HepG2 (cell line): ENCODE measurements around the gene VIT. TPM values are rescaled to one million over a fixed set of nuclear protein-coding genes. Genes with fewer than 3 reads are reported as not detected.
A peak's percentile ranks its signal among the peaks of the same experiment; 100 is the strongest.

Source experiments
- ATAC-seq: fragments of 200-7000 bp; cut with Tn5 transposase; 3 replicates; pipeline ENCODE4 v1.9.1; 2020; ENCODE audit warnings: mild to moderate bottlenecking, moderate library complexity
- BruUV-seq: library from RNA; stranded (reverse); fragments of 400-500 nt; replicated peaks from 2 replicates; lab custom pipeline; 2021; lab: Mats Ljungman, UMichigan
- CTCF ChIA-PET: fragments of 300-600 bp; formaldehyde crosslinking; extraction: SDS; loops from one replicate; lab custom pipeline; 2021; ENCODE audit warnings: low total read pairs, inconsistent platforms, low intra/inter-chr PET ratio; lab: Yijun Ruan, JAX
- POLR2A ChIA-PET: fragments of 350-600 bp; sonication (Branson Sonifier 250); formaldehyde crosslinking; loops from one replicate; lab custom pipeline; 2020; ENCODE audit warnings: antibody characterized with exemption, inconsistent platforms; lab: Yijun Ruan, JAX
- DNase-seq: peaks from one replicate; pipeline ENCODE4 v3.0.0-alpha.2; 2015; ENCODE audit warnings: low spot score
- FAIRE-seq: peaks from 3 replicates; lab custom pipeline; 2011; peaks lifted over from hg19 to GRCh38; lab: Jason Lieb, UNC
- H2AFZ ChIP-seq: one replicate; pipeline ENCODE4 v1.6.1; 2011; ENCODE audit warnings: low read length, inconsistent platforms
- H3K27ac ChIP-seq: fragments of 300-600 bp; 3 replicates; pipeline ENCODE4 v1.8.0; 2011; ENCODE audit warnings: mixed run types, mild to moderate bottlenecking, mixed read lengths, low read length, inconsistent platforms; ENCODE audit not compliant: insufficient read depth; ENCODE audit errors: extremely low read length
- H3K27me3 ChIP-seq, 2 experiments: fragments of 200-600 bp in 1 of 2; 2 replicates in 1 of 2; 3 replicates in 1 of 2; pipeline versions ENCODE4 v1.6.0 to v1.8.0; 2011; ENCODE audit warnings: low read length in 2 of 2, mild to moderate bottlenecking in 2 of 2, moderate library complexity in 2 of 2, inconsistent platforms in 1 of 2; ENCODE audit not compliant: insufficient read depth in 2 of 2, control insufficient read depth in 1 of 2
- H3K36me3 ChIP-seq, 2 experiments: fragments of 200-600 bp in 1 of 2; replicated peaks in 1 of 2; 2 replicates in 1 of 2; 3 replicates in 1 of 2; pipeline versions ENCODE4 v1.5.1 to v1.8.0; 2011; ENCODE audit warnings: low read length in 2 of 2, inconsistent platforms in 1 of 2; ENCODE audit not compliant: insufficient read depth in 2 of 2, control insufficient read depth in 1 of 2
- H3K4me1 ChIP-seq: 2 replicates; pipeline ENCODE4 v1.5.1; 2012; ENCODE audit warnings: low read length, inconsistent platforms; ENCODE audit not compliant: insufficient read depth
- H3K4me2 ChIP-seq: 2 replicates; pipeline ENCODE4 v1.6.0; 2011; ENCODE audit warnings: low read depth, low read length, inconsistent platforms
- H3K4me3 ChIP-seq, 3 experiments: fragments of 200-600 bp in 1 of 3; sonication (generic), shearing (Covaris generic) in 1 of 3; replicated peaks in 1 of 3; 2 replicates each; pipeline ENCODE4 v1.5.1; 2011 to 2016; ENCODE audit warnings: low read length in 3 of 3, inconsistent platforms in 2 of 3, low read depth in 2 of 3, mild to moderate bottlenecking in 2 of 3, control low read depth in 1 of 3, mixed read lengths in 1 of 3; ENCODE audit not compliant: insufficient read depth in 1 of 3
- H3K79me2 ChIP-seq: one replicate; pipeline ENCODE4 v1.6.1; 2011; ENCODE audit warnings: low read length, inconsistent platforms; ENCODE audit not compliant: insufficient read depth
- H3K9ac ChIP-seq: 2 replicates; pipeline ENCODE4 v1.6.0; 2011; ENCODE audit warnings: mild to moderate bottlenecking, low read depth, low read length, inconsistent platforms; ENCODE audit not compliant: insufficient read depth
- H3K9me3 ChIP-seq: 2 replicates; pipeline ENCODE4 v1.5.1; 2012; ENCODE audit warnings: mild to moderate bottlenecking, low read length
- H4K20me1 ChIP-seq: 2 replicates; pipeline ENCODE4 v1.6.0; 2011; ENCODE audit warnings: inconsistent platforms, mild to moderate bottlenecking, low read length, moderate library complexity; ENCODE audit not compliant: insufficient read depth
- ATF7 ChIP-seq, 2 experiments: fragments of 450-650 bp in 1 of 2; sonication (generic) in 1 of 2; formaldehyde crosslinking in 1 of 2; IDR thresholded peaks; 2 replicates each; pipeline versions ENCODE4 v1.4.0 to v1.6.1; 2016 to 2020; ENCODE audit warnings: antibody characterized with exemption in 1 of 2, mild to moderate bottlenecking in 1 of 2, missing genetic modification reagents in 1 of 2
- CBFB ChIP-seq: sonication (generic); formaldehyde crosslinking; IDR thresholded peaks from 2 replicates; pipeline ENCODE4 v1.4.0; 2020; ENCODE audit warnings: missing genetic modification reagents
- MED8 ChIP-seq: sonication (generic); formaldehyde crosslinking; IDR thresholded peaks from 2 replicates; pipeline ENCODE4 v1.8.1; 2023; ENCODE audit warnings: mild to moderate bottlenecking, missing genetic modification reagents; ENCODE audit not compliant: insufficient replicate concordance
- ZNF12 ChIP-seq: sonication (generic); formaldehyde crosslinking; IDR thresholded peaks from 2 replicates; pipeline ENCODE4 v1.5.0; 2020; ENCODE audit warnings: missing genetic modification reagents
- WGBS: methylation state at CpG from one replicate; pipeline ENCODE4 v1.1.6; 2017; ENCODE audit warnings: low lambda C conversion rate; 5-methylcytosine and 5-hydroxymethylcytosine counted together
- in situ Hi-C: cut with HindIII; loops from 2 replicates; pipeline ENCODE4 v1.10.0; 2017; ENCODE audit warnings: low pct_unique_long_range_greater_than_20kb; ENCODE audit not compliant: extremely low pct_ligation_motif_present
- intact Hi-C: fragments of 100-400 bp; cut with micrococcal nuclease; formaldehyde crosslinking; loops from one replicate; pipeline ENCODE4 v1.10.0; 2022; ENCODE audit not compliant: unreplicated experiment
- polyA plus RNA-seq, 8 experiments: library from polyadenylated mRNA; depleted of rRNA in 3 of 8; stranded (reverse) in 7 of 8; unstranded in 1 of 8; fragments of >200 nt; fragmentation: Illumina TruSeq in 4 of 8; extraction: Trizol in 4 of 8; gene quantifications; 2 replicates each; pipeline versions ENCODE4 v1.2.1 to v1.2.3, GENCODE V29; 2011 to 2016; ENCODE audit warnings: low read depth in 4 of 8, missing spikeins in 1 of 8, mixed read lengths in 1 of 8; ENCODE audit not compliant: insufficient read depth in 1 of 8
- total RNA-seq, 5 experiments: library from RNA; depleted of rRNA; stranded (reverse); fragments of >200 nt; fragmentation: Illumina TruSeq; extraction: Trizol; gene quantifications; 2 replicates each; pipeline ENCODE4 v1.2.3, GENCODE V29; 2016; ENCODE audit warnings: low read depth in 1 of 5

VIT gene
- total and polyA plus RNA-seq, 2 of the 13 experiments (the other 11 are each of a cell fraction or from before 2014, with no cell fraction given) = not detected

- CTCF ChIA-PET = no interaction called here
- ATAC-seq = 0 out of 3 replicates have a peak, but pooled peaks have one; percentile 32
- no peak for DNase-seq
- Histone ChIP-seq H3K79me2 (no peaks in the 10 kb centered on the region), H3K9ac (no peak overlapping the region), H3K4me3 (no peak overlapping the region), H3K36me3 (no peaks in the 10 kb centered on the region), H3K27me3 (peaks cover 0 to 14% of the 10 kb centered on the region in 2 experiments; a peak in 1 of 5 replicates), H3K4me2 (no peak overlapping the region), H3K9me3 (peaks cover 8% of the 10 kb centered on the region; the same call in 1 of the 2 replicates), H4K20me1 (no peaks in the 10 kb centered on the region), H3K4me1 (no peaks in the 10 kb centered on the region), H2AFZ (no peak overlapping the region), H3K27ac (no peak overlapping the region)
- BruUV-seq = no TSS peak
- intact Hi-C loops (no loop called here), in situ Hi-C loops (no loop called here)
- FAIRE-seq = no peak
- POLR2A ChIA-PET = no interaction called here
- TF ChIP-seq ZNF12 (CRISPR knock-in tag) = peak; percentile 87
- TF ChIP-seq MED8 (CRISPR knock-in tag) = no peak
- peak; percentile 87 for TF ChIP-seq ATF7 (IDR thresholded peaks at IDR 0.05)
- no peak for TF ChIP-seq ATF7 (CRISPR knock-in tag; IDR thresholded peaks at IDR 0.05)
- WGBS = 64% methylated on average over 3 of the region's 3 CpGs
These were observed 21.2 kb downstream of the VIT start for GRCh38 chr2:36717603-36718266.

- WGBS = 69% methylated on average over 3 of the region's 3 CpGs
- Histone ChIP-seq H3K4me1 (no peaks in the 10 kb centered on the region), H3K9me3 (no peaks in the 10 kb centered on the region), H3K79me2 (no peaks in the 10 kb centered on the region), H3K4me3 (no peak overlapping the region), H3K27me3 (peaks cover 0 to 7% of the 10 kb centered on the region in 2 experiments; a peak in 2 of 5 replicates), H2AFZ (no peak overlapping the region), H3K36me3 (no peaks in the 10 kb centered on the region), H4K20me1 (no peaks in the 10 kb centered on the region), H3K9ac (no peak overlapping the region), H3K4me2 (no peak overlapping the region), H3K27ac (no peak overlapping the region)
- intact Hi-C loops = no loop called here
- ChIA-PET CTCF (no interaction called here), POLR2A (no interaction called here)
- in situ Hi-C loops = no loop called here
- TF ChIP-seq CBFB = no peak
- no peak for FAIRE-seq
- ATAC-seq = no peak
- no peak for DNase-seq
- no TSS peak for BruUV-seq
These were observed 31.0 kb downstream of the VIT start for GRCh38 chr2:36727550-36727949.
